ENCODE measurements around the gene ZNF658. TPM values are rescaled to one million over a fixed set of nuclear protein-coding genes. Genes with fewer than 3 reads are reported as not detected.
"Not testable (repeated sequence)": the region's sequence is repeated elsewhere in the genome, so short reads cannot be mapped to it uniquely, and the experiment has no call there.

ZNF658 gene
- total RNA-seq (18.9 TPM), polyA plus RNA-seq (3.3 TPM)

DNA sequence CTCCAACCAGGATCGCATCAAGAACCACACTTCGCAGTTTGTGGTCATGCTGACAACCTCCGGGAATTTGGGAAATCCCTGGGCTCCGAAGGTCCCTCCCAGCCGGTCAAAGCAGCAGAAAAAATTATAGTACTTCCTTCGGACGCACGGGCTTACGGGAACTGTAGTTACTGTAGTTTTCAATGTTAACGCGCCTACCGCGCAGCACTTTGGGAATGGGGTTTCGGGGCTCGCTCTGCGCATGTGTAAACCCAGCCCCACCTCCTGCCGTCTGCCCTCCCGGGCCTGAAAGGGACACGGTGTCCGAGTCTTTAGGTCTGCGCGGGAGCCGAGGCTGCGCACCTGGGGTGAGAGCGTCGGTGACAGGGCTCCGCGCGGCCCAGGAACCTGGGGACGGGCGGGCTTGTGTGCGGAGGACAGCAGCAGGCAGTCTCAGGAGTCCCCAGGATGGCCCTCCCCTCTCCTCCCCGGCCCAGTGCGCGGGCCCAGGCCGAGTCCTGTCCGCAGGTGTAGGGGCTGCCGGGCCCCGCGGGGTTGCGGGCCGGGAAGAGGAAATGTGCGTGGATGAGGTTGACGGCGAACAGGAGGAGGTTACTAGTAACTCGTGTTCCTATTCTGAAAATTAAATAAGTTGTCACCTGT lies at the start of gene ZNF658:
TSS of gene ZNF658 (plus strand) at position 236 of the 642 bp plus-strand sequence. CDS start 2,837 bp downstream, outside the sequence.
- not testable (repeated sequence) for H3K27ac ChIP-seq (ENCODE audit: low read depth); H3K4me1 ChIP-seq (ENCODE audit: insufficient read depth); H3K36me3 ChIP-seq (ENCODE audit: insufficient read depth)
- under 1% methylated on average over 43 of the region's 46 CpGs for WGBS
- H3K4me3 ChIP-seq (ENCODE audit: low read depth, low read length): peak within 1 kb of the TSS; percentile 42
- DNase-seq (ENCODE audit: extremely low spot score): peak; percentile 66

DNA sequence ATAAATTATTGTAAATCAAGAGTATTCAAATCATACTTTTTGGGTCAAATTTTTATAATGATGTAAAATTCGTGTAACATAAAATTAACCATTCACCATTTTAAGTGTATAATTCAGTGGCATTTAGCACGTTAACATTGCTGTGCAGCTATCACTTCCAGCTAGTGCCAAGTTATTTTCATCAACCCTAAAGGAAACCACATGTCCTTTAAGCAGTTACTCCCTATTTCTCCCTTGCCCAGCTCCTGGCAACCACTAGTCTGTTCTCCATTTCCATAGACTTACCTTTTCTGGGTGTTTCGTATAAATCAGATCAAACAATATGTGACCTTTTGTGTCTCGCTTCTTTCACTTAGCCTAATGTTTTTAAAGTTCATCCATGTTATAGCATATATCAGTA lies 38.8 kb upstream of the ZNF658 start:
- not testable (repeated sequence) for DNase-seq (ENCODE audit: extremely low spot score); H3K36me3 ChIP-seq (ENCODE audit: insufficient read depth); H3K4me1 ChIP-seq (ENCODE audit: insufficient read depth); H3K4me3 ChIP-seq (ENCODE audit: low read depth, low read length); H3K27ac ChIP-seq (ENCODE audit: low read depth)
- WGBS: no CpG with 5 or more reads among the region's 4 CpGs

DNA sequence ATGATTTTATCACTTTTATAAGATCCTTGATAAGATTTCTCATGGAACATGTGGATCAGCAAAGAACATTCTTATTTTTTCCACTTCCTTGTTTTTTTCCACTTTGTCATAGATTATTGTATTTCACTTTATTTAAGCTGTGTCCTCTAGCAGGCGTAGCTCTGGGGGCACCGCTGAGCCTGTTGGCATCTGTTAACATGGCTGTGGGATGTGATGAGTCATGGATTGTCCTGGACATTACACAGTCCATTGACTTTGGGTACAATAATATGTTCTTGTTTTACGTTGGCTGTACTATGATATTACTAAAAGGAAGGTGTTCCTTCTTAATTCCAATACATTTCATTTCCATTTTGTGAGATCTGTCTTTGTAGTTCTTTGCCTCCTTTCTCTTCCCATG lies 31.9 kb upstream of the ZNF658 start:
- not testable (repeated sequence) for H3K27ac ChIP-seq (ENCODE audit: low read depth); DNase-seq (ENCODE audit: extremely low spot score); H3K4me1 ChIP-seq (ENCODE audit: insufficient read depth); H3K36me3 ChIP-seq (ENCODE audit: insufficient read depth); H3K4me3 ChIP-seq (ENCODE audit: low read depth, low read length)
- 61% methylated on average over 2 of the region's 3 CpGs for WGBS

DNA sequence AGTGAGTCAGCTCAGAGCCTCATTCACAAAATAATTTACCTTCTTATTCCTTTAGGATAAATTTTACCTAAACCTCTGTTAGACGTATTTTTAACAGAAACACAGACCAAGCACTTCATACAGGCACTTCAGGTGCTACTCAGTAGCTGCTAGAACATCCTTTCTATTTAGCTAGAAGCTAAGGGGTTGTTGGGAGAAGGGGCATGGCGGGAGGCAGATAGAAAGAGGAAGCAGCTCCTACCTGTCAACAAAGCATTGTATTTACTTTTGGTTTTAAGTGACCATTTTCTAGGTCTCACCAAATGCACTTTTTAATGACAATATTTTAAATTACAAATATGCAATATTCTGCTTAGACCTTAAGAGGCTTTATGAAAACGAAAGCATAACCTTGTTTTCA lies 19.9 kb upstream of the ZNF658 start:
- not testable (repeated sequence) for DNase-seq (ENCODE audit: extremely low spot score); H3K4me3 ChIP-seq (ENCODE audit: low read depth, low read length); H3K4me1 ChIP-seq (ENCODE audit: insufficient read depth); H3K27ac ChIP-seq (ENCODE audit: low read depth); H3K36me3 ChIP-seq (ENCODE audit: insufficient read depth)
- 80% methylated on average over 3 of the region's 3 CpGs for WGBS

DNA sequence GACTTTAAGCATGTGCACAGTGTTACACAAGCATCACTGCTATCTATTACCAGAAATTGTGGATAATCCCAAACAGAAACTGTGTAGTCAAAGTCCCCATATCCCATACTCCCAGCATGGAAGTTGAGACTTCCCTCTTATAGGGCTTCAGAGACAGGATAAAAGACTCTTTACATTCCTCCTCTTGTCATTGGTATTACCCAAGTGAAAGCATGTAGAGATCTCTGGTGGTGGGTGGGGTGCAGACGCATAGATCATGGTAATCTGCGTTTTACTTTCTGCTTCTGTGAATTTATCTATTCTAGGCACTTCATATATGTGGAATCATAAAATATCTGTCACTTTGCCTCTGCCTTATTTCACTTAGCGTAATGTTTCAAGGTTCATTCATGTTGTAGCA lies 18.7 kb upstream of the ZNF658 start:
- H3K4me3 ChIP-seq (ENCODE audit: low read depth, low read length); H3K4me1 ChIP-seq (ENCODE audit: insufficient read depth); DNase-seq (ENCODE audit: extremely low spot score); H3K36me3 ChIP-seq (ENCODE audit: insufficient read depth); H3K27ac ChIP-seq (ENCODE audit: low read depth): not testable (repeated sequence)
- 94% methylated on average over 3 of the region's 3 CpGs for WGBS

DNA sequence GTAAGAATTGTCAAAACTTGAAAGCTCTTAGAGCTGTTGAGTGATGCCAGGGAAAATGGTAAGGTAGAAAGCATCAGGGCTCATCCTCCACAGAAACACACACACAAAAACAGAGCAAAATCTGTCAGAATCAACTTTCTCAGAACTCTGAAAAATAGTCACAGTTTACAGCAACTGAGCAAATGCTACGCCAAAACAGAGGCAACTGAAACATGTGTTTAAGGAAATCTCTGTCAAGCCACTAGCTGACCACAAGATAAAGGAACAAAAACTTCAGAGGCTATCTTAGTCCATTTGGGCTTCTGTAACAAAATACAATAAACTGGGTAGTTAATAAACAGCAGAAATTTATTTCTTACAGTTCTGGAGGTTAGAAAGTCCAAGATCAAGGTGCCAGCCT lies 10.2 kb upstream of the ZNF658 start:
- 80% methylated on average over 1 of the region's 1 CpG for WGBS
- H3K4me3 ChIP-seq (ENCODE audit: low read depth, low read length); DNase-seq (ENCODE audit: extremely low spot score); H3K36me3 ChIP-seq (ENCODE audit: insufficient read depth); H3K4me1 ChIP-seq (ENCODE audit: insufficient read depth); H3K27ac ChIP-seq (ENCODE audit: low read depth): not testable (repeated sequence)

DNA sequence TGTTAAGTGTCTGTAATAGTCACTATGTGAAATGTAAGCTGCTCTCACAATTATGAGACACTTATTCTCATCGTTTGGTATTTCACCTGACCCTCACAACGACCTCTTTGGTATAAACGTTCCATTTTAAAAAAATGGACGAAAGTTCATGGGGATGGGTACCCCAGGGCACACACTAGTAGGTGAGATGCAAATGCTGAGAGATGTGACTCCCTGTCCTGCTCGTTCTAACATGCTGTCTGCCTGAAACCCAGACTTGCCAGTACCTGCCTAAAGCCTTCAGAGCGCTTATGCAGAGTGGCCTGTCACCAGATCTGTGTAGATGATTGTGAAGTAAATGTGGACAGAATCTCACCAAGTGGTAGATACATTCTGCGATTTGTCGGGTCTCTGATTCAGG lies 616 bp downstream of the ZNF658 start:
- not testable (repeated sequence) for H3K27ac ChIP-seq (ENCODE audit: low read depth); H3K36me3 ChIP-seq (ENCODE audit: insufficient read depth); H3K4me1 ChIP-seq (ENCODE audit: insufficient read depth)
- WGBS: 9% methylated on average over 6 of the region's 8 CpGs
- peak; percentile 2 for DNase-seq (ENCODE audit: extremely low spot score)
- peak overlapping the region; percentile 42 for H3K4me3 ChIP-seq (ENCODE audit: low read depth, low read length)

DNA sequence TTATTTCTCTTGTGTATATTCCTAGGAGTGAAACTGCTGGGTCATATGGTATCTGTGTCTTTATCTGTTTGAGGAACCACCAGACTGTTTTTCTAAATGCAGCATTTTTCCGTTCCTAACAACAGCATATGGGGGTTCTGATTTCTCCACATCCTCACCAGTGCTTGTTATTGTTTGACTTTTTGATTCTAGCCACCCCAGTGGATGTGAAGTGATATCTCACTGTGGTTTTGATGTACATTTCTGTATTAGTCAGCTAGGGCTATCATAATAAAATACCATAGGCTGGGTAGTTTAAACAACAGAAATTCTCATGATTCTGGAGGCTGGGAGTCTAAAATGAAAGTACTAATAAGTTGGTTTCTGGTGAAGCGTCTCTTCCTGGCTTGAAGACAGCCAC lies 9.0 kb downstream of the ZNF658 start:
- H3K27ac ChIP-seq (ENCODE audit: low read depth); H3K4me1 ChIP-seq (ENCODE audit: insufficient read depth); H3K4me3 ChIP-seq (ENCODE audit: low read depth, low read length); DNase-seq (ENCODE audit: extremely low spot score); H3K36me3 ChIP-seq (ENCODE audit: insufficient read depth): not testable (repeated sequence)
- WGBS: 96% methylated on average over 2 of the region's 2 CpGs

DNA sequence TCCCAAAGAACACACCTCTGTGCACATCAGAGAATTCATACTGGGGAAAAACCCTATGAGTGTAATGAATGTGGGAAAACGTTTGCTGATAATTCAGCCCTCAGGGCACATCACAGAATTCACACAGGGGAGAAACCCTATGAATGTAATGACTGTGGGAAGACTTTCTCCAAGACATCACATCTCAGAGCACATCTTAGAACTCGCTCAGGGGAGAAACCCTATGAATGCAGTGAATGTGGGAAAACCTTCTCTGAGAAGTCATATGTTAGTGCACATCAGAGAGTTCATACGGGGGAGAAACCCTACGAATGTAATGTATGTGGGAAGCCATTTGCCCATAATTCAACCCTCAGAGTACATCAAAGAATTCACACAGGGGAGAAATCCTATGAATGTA lies 19.5 kb downstream of the ZNF658 start:
- not testable (repeated sequence) for H3K4me1 ChIP-seq (ENCODE audit: insufficient read depth); DNase-seq (ENCODE audit: extremely low spot score); H3K4me3 ChIP-seq (ENCODE audit: low read depth, low read length); H3K36me3 ChIP-seq (ENCODE audit: insufficient read depth); H3K27ac ChIP-seq (ENCODE audit: low read depth)
- 99% methylated on average over 3 of the region's 4 CpGs for WGBS

DNA sequence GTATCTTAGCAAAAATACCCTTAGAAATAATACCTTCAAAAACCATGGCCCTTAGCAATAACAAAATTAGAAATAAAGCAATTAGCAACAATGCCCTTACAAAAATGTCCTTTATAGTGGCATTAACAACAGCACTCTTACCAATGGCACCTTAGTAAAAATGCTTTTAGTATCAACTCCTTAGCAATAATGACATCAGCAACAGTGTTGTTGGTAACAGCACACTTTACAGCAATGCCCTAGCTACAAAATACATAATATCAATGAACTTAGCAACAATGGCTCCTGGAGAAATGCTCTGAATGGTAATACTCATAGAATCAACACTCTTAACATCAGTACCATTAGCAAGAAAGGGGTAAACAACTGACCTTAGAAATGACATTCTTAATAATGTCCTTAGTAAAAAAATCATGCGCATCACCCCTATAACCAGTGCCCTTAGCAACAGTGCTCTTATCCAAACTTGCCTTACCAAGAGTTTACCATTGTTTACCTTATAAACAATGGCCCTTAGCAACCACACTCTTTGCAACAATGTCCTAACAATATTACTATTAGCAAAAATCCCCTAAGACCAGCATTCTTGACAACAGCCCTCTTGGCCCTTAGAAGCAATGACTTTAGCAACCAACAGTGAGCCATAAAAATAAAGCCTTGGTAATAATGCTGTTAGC lies 35.8 kb downstream of the ZNF658 start:
- WGBS: no CpG with 5 or more reads among the region's 1 CpG
- H3K4me1 ChIP-seq (ENCODE audit: insufficient read depth); DNase-seq (ENCODE audit: extremely low spot score); H3K4me3 ChIP-seq (ENCODE audit: low read depth, low read length); H3K27ac ChIP-seq (ENCODE audit: low read depth); H3K36me3 ChIP-seq (ENCODE audit: insufficient read depth): not testable (repeated sequence)

DNA sequence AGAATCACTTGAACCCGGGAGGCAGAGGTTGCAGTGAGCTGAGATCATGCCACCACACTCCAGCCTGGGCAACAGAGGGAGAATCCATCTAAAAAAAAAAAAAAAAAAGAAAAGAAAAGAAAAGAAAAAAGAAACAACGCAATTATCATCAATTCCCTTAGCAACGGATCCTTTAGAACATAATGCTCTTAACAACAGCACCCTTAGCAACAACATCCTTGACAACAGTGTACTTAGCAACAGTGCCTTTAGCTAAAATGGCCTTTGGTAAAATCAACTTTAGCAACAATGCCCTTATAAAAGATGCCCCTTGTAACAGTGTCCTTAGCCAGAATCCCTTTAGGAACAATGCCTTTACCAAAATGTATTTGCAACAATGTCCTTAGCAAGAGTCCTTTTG lies 37.1 kb downstream of the ZNF658 start:
- not testable (repeated sequence) for H3K27ac ChIP-seq (ENCODE audit: low read depth); H3K4me1 ChIP-seq (ENCODE audit: insufficient read depth); DNase-seq (ENCODE audit: extremely low spot score); H3K4me3 ChIP-seq (ENCODE audit: low read depth, low read length); H3K36me3 ChIP-seq (ENCODE audit: insufficient read depth)
- WGBS: 80% methylated on average over 3 of the region's 3 CpGs

DNA sequence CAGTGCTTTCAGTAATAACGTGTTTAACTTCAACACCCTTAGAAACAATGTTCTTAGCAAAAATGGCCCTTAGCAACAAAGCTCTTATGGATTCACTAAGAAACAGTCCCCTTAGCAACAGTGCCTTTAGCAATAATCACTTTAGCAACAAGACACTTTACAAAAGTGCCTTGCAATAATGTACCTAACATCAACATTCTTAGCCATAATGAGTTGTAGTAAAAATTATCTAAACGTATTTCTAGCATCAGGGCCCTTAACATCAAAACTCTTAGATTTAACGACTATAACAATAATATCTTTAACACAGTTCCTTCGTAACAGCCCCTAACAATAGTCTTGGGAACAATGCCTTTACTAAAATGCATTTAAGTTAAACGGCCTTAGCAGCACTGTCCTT lies 37.8 kb downstream of the ZNF658 start:
- 62% methylated on average over 4 of the region's 5 CpGs for WGBS
- not testable (repeated sequence) for H3K4me1 ChIP-seq (ENCODE audit: insufficient read depth); DNase-seq (ENCODE audit: extremely low spot score); H3K36me3 ChIP-seq (ENCODE audit: insufficient read depth); H3K27ac ChIP-seq (ENCODE audit: low read depth); H3K4me3 ChIP-seq (ENCODE audit: low read depth, low read length)

DNA sequence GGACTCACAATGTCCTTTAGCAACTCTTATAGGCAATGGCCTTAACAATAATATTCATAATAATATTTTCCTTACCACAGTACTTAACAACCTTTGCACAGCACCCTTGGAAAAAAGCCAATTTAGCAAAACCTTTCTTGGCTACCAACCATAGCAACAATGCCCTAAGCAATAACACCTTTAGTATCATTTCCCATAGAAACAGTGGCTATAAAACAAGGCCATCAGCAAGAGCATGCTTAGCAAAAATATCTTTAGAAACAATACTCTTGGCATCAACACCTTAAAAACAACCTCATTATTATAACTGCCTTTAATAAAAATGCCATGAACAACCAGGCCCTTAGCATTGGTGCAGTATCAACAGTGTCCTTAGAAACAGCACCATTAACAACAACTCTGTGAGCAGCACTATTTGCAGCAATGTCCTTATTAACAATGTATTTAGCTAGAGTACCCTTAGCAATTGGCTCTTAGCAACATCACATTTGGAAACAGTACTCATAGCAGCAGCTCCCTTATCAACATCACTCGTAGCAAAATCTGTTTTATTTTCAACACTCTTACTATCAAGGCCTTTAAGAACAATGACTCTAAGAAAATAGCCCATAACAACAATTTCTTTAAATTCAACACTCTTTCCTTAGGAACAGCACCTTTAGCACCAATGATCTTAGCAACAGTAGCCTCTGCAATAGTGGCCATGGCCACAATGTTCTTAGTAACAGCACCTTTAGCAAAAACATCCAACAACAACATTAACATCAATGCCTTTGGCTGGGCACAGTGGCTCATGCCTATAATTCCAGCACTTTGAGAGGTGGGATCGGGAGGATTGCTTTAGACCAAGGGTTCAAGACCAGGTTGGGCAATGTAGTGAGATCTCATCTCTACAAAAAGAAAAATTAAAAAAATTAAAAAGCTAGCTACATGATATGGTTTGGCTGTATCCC lies 39.6 kb downstream of the ZNF658 start:
- DNase-seq (ENCODE audit: extremely low spot score); H3K4me3 ChIP-seq (ENCODE audit: low read depth, low read length); H3K36me3 ChIP-seq (ENCODE audit: insufficient read depth); H3K27ac ChIP-seq (ENCODE audit: low read depth); H3K4me1 ChIP-seq (ENCODE audit: insufficient read depth): not testable (repeated sequence)
- 26% methylated on average over 1 of the region's 2 CpGs for WGBS

Data from urinary bladder (tissue), 4 donors.